GM23338 (cell line): ENCODE data around the gene TCF7. TPM values are rescaled to one million over a fixed set of nuclear protein-coding genes. Genes with fewer than 3 reads are reported as not detected.

Experiments
- ATAC-seq: fragments of 200-7000 bp; cut with Tn5 transposase; 3 replicates; pipeline ENCODE4 v1.9.1; 2020
- DNase-seq: peaks from one replicate; pipeline ENCODE4 v3.0.0-alpha.2; 2015; ENCODE audit warnings: low spot score
- H2AFZ ChIP-seq: fragments of 200-600 bp; sonication (generic); 2 replicates; pipeline ENCODE4 v1.8.0; 2016; ENCODE audit warnings: antibody characterized with exemption, mild to moderate bottlenecking, moderate library complexity
- H3F3A ChIP-seq: fragments of 200-600 bp; sonication (generic); replicated peaks from 2 replicates; pipeline ENCODE4 v1.8.0; 2017; ENCODE audit warnings: antibody characterized with exemption, mixed run types, low read depth
- H3K27ac ChIP-seq: fragments of 200-600 bp; sonication (generic); 2 replicates; pipeline ENCODE4 v1.6.1; 2016; ENCODE audit warnings: low read depth
- H3K27me3 ChIP-seq: fragments of 200-600 bp; sonication (generic); 2 replicates; pipeline ENCODE4 v1.8.0; 2016; ENCODE audit warnings: mild to moderate bottlenecking, mixed run types, moderate library complexity; ENCODE audit not compliant: insufficient read depth
- H3K36me3 ChIP-seq: fragments of 200-600 bp; sonication (generic); 2 replicates; pipeline ENCODE4 v1.8.0; 2016; ENCODE audit warnings: mild to moderate bottlenecking; ENCODE audit not compliant: insufficient read depth
- H3K4me1 ChIP-seq: fragments of 200-600 bp; sonication (generic); 2 replicates; pipeline ENCODE4 v1.8.0; 2016; ENCODE audit warnings: mild to moderate bottlenecking, moderate library complexity; ENCODE audit not compliant: insufficient read depth
- H3K4me2 ChIP-seq: fragments of 200-600 bp; sonication (generic); 2 replicates; pipeline ENCODE4 v1.7.1; 2017; ENCODE audit warnings: mixed run types
- H3K4me3 ChIP-seq: fragments of 200-600 bp; sonication (generic); 2 replicates; pipeline ENCODE4 v1.6.1; 2016; ENCODE audit warnings: mixed run types
- H3K79me2 ChIP-seq: fragments of 200-600 bp; sonication (generic); replicated peaks from 2 replicates; pipeline ENCODE4 v1.8.0; 2017; ENCODE audit warnings: mild to moderate bottlenecking; ENCODE audit not compliant: insufficient read depth
- H3K9me2 ChIP-seq: fragments of 200-600 bp; sonication (generic); 2 replicates; pipeline ENCODE4 v1.8.0; 2017; ENCODE audit not compliant: insufficient read depth
- H4K20me1 ChIP-seq: fragments of 200-600 bp; sonication (generic); replicated peaks from 2 replicates; pipeline ENCODE4 v1.8.0; 2017; ENCODE audit warnings: mild to moderate bottlenecking; ENCODE audit not compliant: insufficient read depth
- H3K27ac Mint-ChIP-seq: 2 replicates; pipeline ENCODE4 v1.8.0; 2020; ENCODE audit warnings: inconsistent platforms, mild to moderate bottlenecking, moderate library complexity, mixed read lengths
- H3K27me3 Mint-ChIP-seq: 3 replicates; pipeline ENCODE4 v1.8.0; 2022; ENCODE audit warnings: low read depth, mild to moderate bottlenecking, moderate library complexity, mixed read lengths, inconsistent platforms; ENCODE audit not compliant: insufficient read depth, poor library complexity
- H3K36me3 Mint-ChIP-seq: 3 replicates; pipeline ENCODE4 v1.8.0; 2021; ENCODE audit warnings: low read depth, mild to moderate bottlenecking, inconsistent platforms, moderate library complexity, mixed read lengths
- H3K4me1 Mint-ChIP-seq: 3 replicates; pipeline ENCODE4 v1.8.0; 2020; ENCODE audit warnings: mild to moderate bottlenecking, inconsistent platforms, mixed read lengths
- H3K4me3 Mint-ChIP-seq: 3 replicates; pipeline ENCODE4 v1.8.0; 2021; ENCODE audit warnings: moderate library complexity, mild to moderate bottlenecking, inconsistent platforms, mixed read lengths
- H3K9me3 Mint-ChIP-seq: 3 replicates; pipeline ENCODE4 v1.8.0; 2020; ENCODE audit warnings: moderate library complexity, mild to moderate bottlenecking, inconsistent platforms, mixed read lengths
- CREB1 ChIP-seq: fragments of 250-450 bp; sonication (Bioruptor Pico); IDR thresholded peaks from 2 replicates; pipeline ENCODE4 v1.5.0; 2020; ENCODE audit warnings: low read depth, mild to moderate bottlenecking, moderate library complexity
- CTCF ChIP-seq, 2 experiments: fragments of 200-600 bp in 1 of 2; sonication (generic) in 1 of 2; conservative IDR thresholded peaks; 2 replicates each; pipeline versions ENCODE4 v1.5.1 to v1.6.1; 2016 to 2017; ENCODE audit warnings: antibody characterized with exemption in 2 of 2, low read depth in 2 of 2, mild to moderate bottlenecking in 2 of 2, moderate library complexity in 1 of 2
- ETS1 ChIP-seq: IDR thresholded peaks from 2 replicates; pipeline ENCODE4 v1.6.1; 2016; ENCODE audit warnings: antibody characterized with exemption
- EZH2 ChIP-seq: fragments of 200-600 bp; sonication (generic); IDR thresholded peaks from one replicate; pipeline ENCODE4 v1.8.0; 2017; ENCODE audit warnings: antibody characterized with exemption, mild to moderate bottlenecking, low read depth; ENCODE audit not compliant: unreplicated experiment
- EZH2phosphoT487 ChIP-seq: fragments of 200-600 bp; sonication (generic); IDR thresholded peaks from one replicate; pipeline ENCODE4 v1.8.1; 2018; ENCODE audit warnings: antibody characterized with exemption; ENCODE audit not compliant: unreplicated experiment
- JUNB ChIP-seq: IDR thresholded peaks from one replicate; pipeline ENCODE4 v1.6.1; 2016; ENCODE audit warnings: antibody characterized with exemption; ENCODE audit not compliant: unreplicated experiment
- NANOG ChIP-seq: IDR thresholded peaks from 2 replicates; pipeline ENCODE4 v1.6.1; 2016; ENCODE audit warnings: antibody characterized with exemption, borderline replicate concordance
- POLR2AphosphoS5 ChIP-seq: IDR thresholded peaks from 2 replicates; pipeline ENCODE4 v1.6.1; 2016; ENCODE audit warnings: antibody characterized with exemption, low read depth
- REST ChIP-seq: IDR thresholded peaks from one replicate; pipeline ENCODE4 v1.6.1; 2018; ENCODE audit warnings: antibody characterized with exemption; ENCODE audit not compliant: unreplicated experiment
- STAT1 ChIP-seq: IDR thresholded peaks from one replicate; pipeline ENCODE4 v1.6.1; 2016; ENCODE audit warnings: antibody characterized with exemption; ENCODE audit not compliant: unreplicated experiment
- ZNF114 ChIP-seq: fragments of 250-450 bp; sonication (Bioruptor Pico); IDR thresholded peaks from 2 replicates; pipeline ENCODE4 v1.5.0; 2020; ENCODE audit warnings: mild to moderate bottlenecking, moderate library complexity
- ZNF331 ChIP-seq: fragments of 250-450 bp; sonication (Bioruptor Pico); IDR thresholded peaks from 2 replicates; pipeline ENCODE4 v1.5.0; 2020; ENCODE audit warnings: low read depth, mild to moderate bottlenecking, moderate library complexity
- ZNF462 ChIP-seq: fragments of 250-450 bp; sonication (Bioruptor Pico); IDR thresholded peaks from 2 replicates; pipeline ENCODE4 v1.5.0; 2020; ENCODE audit warnings: mild to moderate bottlenecking, moderate library complexity
- polyA plus RNA-seq: library from polyadenylated mRNA; unstranded; fragments of >200 nt; fragmentation: Nextera tagmentation; extraction: Ambion mirVana; gene quantifications from 2 replicates; pipeline ENCODE4 v1.2.1, GENCODE V29; 2016
- total RNA-seq: library from RNA; depleted of rRNA; stranded (reverse); fragments of >200 nt; shearing (Covaris generic); gene quantifications from 2 replicates; pipeline ENCODE4 v1.2.3, GENCODE V29; 2014

The TCF7 gene
- total and polyA plus RNA-seq, 2 experiments from 2014 or later, result 5.6 to 8.1 TPM

GRCh38 chr5:134188092-134188491 lies 73.6 kb downstream of the TCF7 start:
- H3K36me3 ChIP-seq, result no peaks in the 10 kb centered on the region
- no peaks in the 10 kb centered on the region for H3K9me2 ChIP-seq
- H3K4me1 Mint-ChIP-seq, result no peaks in the 10 kb centered on the region
- TF ChIP-seq CREB1 (CRISPR knock-in tag) (no peak), CTCF (conservative IDR thresholded peaks at IDR 0.05; ENCODE audit: low read depth in 2 of 2) (no peak), ZNF331 (CRISPR knock-in tag) (no peak), EZH2phosphoT487 (no peak), JUNB (no peak), NANOG (no peak), ZNF462 (CRISPR knock-in tag) (no peak), EZH2 (no peak), ZNF114 (CRISPR knock-in tag) (no peak), STAT1 (no peak), ETS1 (no peak), REST (no peak), POLR2AphosphoS5 (no peak)
- no peaks in the 10 kb centered on the region for H3K36me3 Mint-ChIP-seq
- no peak overlapping the region for H2AFZ ChIP-seq
- H3K4me3 Mint-ChIP-seq, result no peak overlapping the region
- no peaks in the 10 kb centered on the region for H3F3A ChIP-seq
- H3K27ac ChIP-seq, result no peak overlapping the region
- H3K9me3 Mint-ChIP-seq, result no peaks in the 10 kb centered on the region
- no peaks in the 10 kb centered on the region for H3K27me3 ChIP-seq
- no peak for DNase-seq
- no peak overlapping the region for H3K4me2 ChIP-seq
- H4K20me1 ChIP-seq, result peaks cover 7% of the 10 kb centered on the region
- peaks cover 10% of the 10 kb centered on the region for H3K27me3 Mint-ChIP-seq
- no peak overlapping the region for H3K27ac Mint-ChIP-seq
- no peaks in the 10 kb centered on the region for H3K79me2 ChIP-seq
- H3K4me3 ChIP-seq, result no peak overlapping the region
- no peaks in the 10 kb centered on the region for H3K4me1 ChIP-seq
- no peak for ATAC-seq
